Measurements from ENCODE around the gene PSMD11. TPM values are rescaled to one million over a fixed set of nuclear protein-coding genes. Genes with fewer than 3 reads are reported as not detected.

The PSMD11 gene
- total and polyA plus RNA-seq, 2 donors (not counting 3 experiments of a cell fraction or from before 2014, with no cell fraction given) = 59.4 to 153 TPM

GRCh38 chr17:32492264-32492589, 47.9 kb downstream of the PSMD11 start:
- Histone ChIP-seq H3K27me3 (ENCODE audit: control insufficient read depth in 2 of 2, insufficient read depth in 2 of 2, low read length in 2 of 2) (no peaks in the 10 kb centered on the region), H3K9ac (replicated peaks; ENCODE audit: extremely low read depth, insufficient read depth, low read length) (no peak overlapping the region), H3K79me2 (ENCODE audit: control insufficient read depth, insufficient read depth, low read length) (peaks cover 2% of the 10 kb centered on the region), H3K27ac (ENCODE audit: insufficient read depth, low read depth, low read length) (no peak overlapping the region), H3K9me1 (replicated peaks; ENCODE audit: control insufficient read depth, extremely low read depth, insufficient read depth, low read length) (no peaks in the 10 kb centered on the region), H3K36me3 (ENCODE audit: control insufficient read depth in 2 of 2, extremely low read depth in 1 of 2, insufficient read depth in 2 of 2, low read length in 2 of 2) (no peaks in the 10 kb centered on the region), H3K4me2 (ENCODE audit: insufficient read depth, low read length) (no peak overlapping the region), H3K9me3 (replicated peaks; ENCODE audit: control insufficient read depth, insufficient read depth, low read length) (no peaks in the 10 kb centered on the region), H3K4me1 (ENCODE audit: control insufficient read depth, extremely low read depth, insufficient read depth, low read length) (peaks cover 6% of the 10 kb centered on the region), H2AFZ (ENCODE audit: low read depth, low read length) (no peak overlapping the region), H4K20me1 (replicated peaks; ENCODE audit: control insufficient read depth, extremely low read depth, insufficient read depth, low read length) (no peaks in the 10 kb centered on the region), H3K4me3 (replicated peaks in 1 of 3; ENCODE audit: insufficient read depth in 1 of 3, low read depth in 1 of 3, low read length in 3 of 3) (no peak overlapping the region)
- DNase-seq (ENCODE audit: low read depth, low spot score) (no peak), FAIRE-seq (no peak)
- no TSS peak for BruUV-seq (replicated peaks)
- dilution Hi-C loops (cut with MboI; ENCODE audit: extremely low pct_ligation_motif_present, low sequenced_read_pairs) (no loop called here), intact Hi-C loops (cut with micrococcal nuclease) (no loop called here)
- POLR2A ChIA-PET = no interaction called here
- CTCF ChIA-PET = interaction anchor here (1.5 kb wide), 1 partner anchor 263 kb away, joined by 5 read pairs; no protein-coding TSS in a partner anchor
- TF ChIP-seq, protein P1, sequence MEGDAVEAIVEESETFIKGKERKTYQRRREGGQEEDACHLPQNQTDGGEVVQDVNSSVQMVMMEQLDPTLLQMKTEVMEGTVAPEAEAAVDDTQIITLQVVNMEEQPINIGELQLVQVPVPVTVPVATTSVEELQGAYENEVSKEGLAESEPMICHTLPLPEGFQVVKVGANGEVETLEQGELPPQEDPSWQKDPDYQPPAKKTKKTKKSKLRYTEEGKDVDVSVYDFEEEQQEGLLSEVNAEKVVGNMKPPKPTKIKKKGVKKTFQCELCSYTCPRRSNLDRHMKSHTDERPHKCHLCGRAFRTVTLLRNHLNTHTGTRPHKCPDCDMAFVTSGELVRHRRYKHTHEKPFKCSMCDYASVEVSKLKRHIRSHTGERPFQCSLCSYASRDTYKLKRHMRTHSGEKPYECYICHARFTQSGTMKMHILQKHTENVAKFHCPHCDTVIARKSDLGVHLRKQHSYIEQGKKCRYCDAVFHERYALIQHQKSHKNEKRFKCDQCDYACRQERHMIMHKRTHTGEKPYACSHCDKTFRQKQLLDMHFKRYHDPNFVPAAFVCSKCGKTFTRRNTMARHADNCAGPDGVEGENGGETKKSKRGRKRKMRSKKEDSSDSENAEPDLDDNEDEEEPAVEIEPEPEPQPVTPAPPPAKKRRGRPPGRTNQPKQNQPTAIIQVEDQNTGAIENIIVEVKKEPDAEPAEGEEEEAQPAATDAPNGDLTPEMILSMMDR (IDR thresholded peaks at IDR 0.05; ENCODE audit: extremely low read depth in 1 of 2, insufficient read depth in 1 of 2, low read depth in 1 of 2, low read length in 2 of 2) = no peak
- TF ChIP-seq, protein P2, sequence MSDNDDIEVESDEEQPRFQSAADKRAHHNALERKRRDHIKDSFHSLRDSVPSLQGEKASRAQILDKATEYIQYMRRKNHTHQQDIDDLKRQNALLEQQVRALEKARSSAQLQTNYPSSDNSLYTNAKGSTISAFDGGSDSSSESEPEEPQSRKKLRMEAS (IDR thresholded peaks at IDR 0.05; ENCODE audit: insufficient read depth, insufficient read length) = no peak
- TF ChIP-seq MYC (IDR thresholded peaks at IDR 0.05; ENCODE audit: low read depth, low read length) (no peak), POLR2A (IDR thresholded peaks at IDR 0.05; ENCODE audit: low read depth, low read length) (no peak), JUN (IDR thresholded peaks at IDR 0.05; ENCODE audit: borderline replicate concordance, insufficient read depth, insufficient read length, low read depth) (no peak), FOS (IDR thresholded peaks at IDR 0.05; ENCODE audit: borderline replicate concordance, insufficient read depth, low read length) (no peak), GATA2 (IDR thresholded peaks at IDR 0.05; ENCODE audit: insufficient read depth, insufficient read length, low read depth, low read length) (no peak), EZH2 (IDR thresholded peaks at IDR 0.05; ENCODE audit: borderline replicate concordance, low read depth, low read length, severe bottlenecking) (no peak), POLR2AphosphoS5 (IDR thresholded peaks at IDR 0.05; ENCODE audit: insufficient read depth, low read depth, low read length) (no peak)
